ENCODE measurements around the gene OSBPL8. TPM values are rescaled to one million over a fixed set of nuclear protein-coding genes. Genes with fewer than 3 reads are reported as not detected.
A peak's percentile ranks its signal among the peaks of the same experiment; 100 is the strongest.

The OSBPL8 gene
- total and polyA plus RNA-seq, 2 experiments from 2014 or later, result 20.1 to 82.5 TPM

DNA sequence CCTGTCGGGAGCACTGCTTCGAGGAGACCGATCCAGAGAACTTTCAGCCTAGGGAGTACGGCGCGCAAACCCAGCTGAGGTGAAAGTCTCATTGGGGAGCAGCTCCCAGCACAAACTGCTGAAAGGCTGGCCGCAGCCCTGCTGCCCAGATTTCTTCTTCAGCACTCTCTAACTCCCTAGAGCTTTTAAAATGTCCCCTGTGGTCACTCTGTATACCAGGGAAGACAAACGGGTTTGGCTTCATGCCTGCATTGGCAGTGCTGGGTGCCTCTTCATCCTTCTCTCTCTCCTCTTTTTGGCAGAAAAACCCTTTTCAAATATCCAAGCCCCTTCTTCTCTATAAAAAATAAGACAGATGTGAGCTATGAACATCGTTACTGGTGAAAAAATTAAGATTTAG, 246.3 kb downstream of the OSBPL8 start:
- H3K27ac ChIP-seq, result no peak overlapping the region
- WGBS (ENCODE audit: low lambda C conversion rate, missing lambda C conversion rate), result 88% methylated on average over 9 of the region's 9 CpGs
- TF ChIP-seq, protein P1, sequence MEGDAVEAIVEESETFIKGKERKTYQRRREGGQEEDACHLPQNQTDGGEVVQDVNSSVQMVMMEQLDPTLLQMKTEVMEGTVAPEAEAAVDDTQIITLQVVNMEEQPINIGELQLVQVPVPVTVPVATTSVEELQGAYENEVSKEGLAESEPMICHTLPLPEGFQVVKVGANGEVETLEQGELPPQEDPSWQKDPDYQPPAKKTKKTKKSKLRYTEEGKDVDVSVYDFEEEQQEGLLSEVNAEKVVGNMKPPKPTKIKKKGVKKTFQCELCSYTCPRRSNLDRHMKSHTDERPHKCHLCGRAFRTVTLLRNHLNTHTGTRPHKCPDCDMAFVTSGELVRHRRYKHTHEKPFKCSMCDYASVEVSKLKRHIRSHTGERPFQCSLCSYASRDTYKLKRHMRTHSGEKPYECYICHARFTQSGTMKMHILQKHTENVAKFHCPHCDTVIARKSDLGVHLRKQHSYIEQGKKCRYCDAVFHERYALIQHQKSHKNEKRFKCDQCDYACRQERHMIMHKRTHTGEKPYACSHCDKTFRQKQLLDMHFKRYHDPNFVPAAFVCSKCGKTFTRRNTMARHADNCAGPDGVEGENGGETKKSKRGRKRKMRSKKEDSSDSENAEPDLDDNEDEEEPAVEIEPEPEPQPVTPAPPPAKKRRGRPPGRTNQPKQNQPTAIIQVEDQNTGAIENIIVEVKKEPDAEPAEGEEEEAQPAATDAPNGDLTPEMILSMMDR (IDR thresholded peaks at IDR 0.05; ENCODE audit: poor library complexity), result no peak
- no peak for TF ChIP-seq EZH2 (IDR thresholded peaks at IDR 0.05; ENCODE audit: borderline replicate concordance)
- TF ChIP-seq EZH2phosphoT487 (IDR thresholded peaks at IDR 0.05; ENCODE audit: low read depth, severe bottlenecking, unreplicated experiment), result no peak
- no peaks in the 10 kb centered on the region for H4K20me1 ChIP-seq (ENCODE audit: insufficient read depth, poor library complexity, severe bottlenecking)
- no peak for DNase-seq (ENCODE audit: low spot score)
- H3K9me2 ChIP-seq (replicated peaks; ENCODE audit: insufficient read depth), result no peaks in the 10 kb centered on the region
- H3K27me3 ChIP-seq, result no peaks in the 10 kb centered on the region
- H2AFZ ChIP-seq, result no peak overlapping the region
- no peaks in the 10 kb centered on the region for H3K9me3 ChIP-seq (ENCODE audit: low read depth)
- no peaks in the 10 kb centered on the region for H3K79me2 ChIP-seq
- H3K4me3 ChIP-seq, result no peak overlapping the region
- H3K4me1 ChIP-seq (ENCODE audit: insufficient read depth), result no peaks in the 10 kb centered on the region
- H3K36me3 ChIP-seq (replicated peaks; ENCODE audit: insufficient read depth, low read depth), result no peaks in the 10 kb centered on the region
- H3K4me2 ChIP-seq, result no peak overlapping the region

DNA sequence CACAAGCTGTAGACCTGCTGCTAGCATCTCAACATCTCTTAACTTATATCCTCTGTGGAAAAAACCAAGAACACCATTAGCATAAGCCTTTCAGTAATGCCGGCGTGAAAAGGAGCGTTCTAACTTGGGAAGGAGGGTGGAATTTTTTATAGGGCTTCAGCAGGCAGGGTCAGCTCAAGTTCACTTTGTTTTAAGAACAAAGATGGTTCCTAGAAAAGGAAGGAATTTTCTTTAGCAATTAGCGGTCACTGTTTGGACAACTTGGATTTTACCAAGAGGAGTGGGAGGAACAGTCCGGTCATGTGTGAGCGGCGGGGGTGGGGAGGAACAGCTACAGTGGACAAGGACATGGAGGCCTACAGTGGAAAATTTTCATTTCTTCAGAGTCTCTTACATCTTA, 247.3 kb downstream of the OSBPL8 start:
- Histone ChIP-seq H3K4me1 (ENCODE audit: insufficient read depth) (no peaks in the 10 kb centered on the region), H4K20me1 (ENCODE audit: insufficient read depth, poor library complexity, severe bottlenecking) (no peaks in the 10 kb centered on the region), H3K9me2 (replicated peaks; ENCODE audit: insufficient read depth) (no peaks in the 10 kb centered on the region), H3K79me2 (no peaks in the 10 kb centered on the region), H3K27ac (peak overlapping the region; percentile 15), H3K36me3 (replicated peaks; ENCODE audit: insufficient read depth, low read depth) (no peaks in the 10 kb centered on the region), H2AFZ (peak overlapping the region; percentile 60), H3K9me3 (ENCODE audit: low read depth) (no peaks in the 10 kb centered on the region), H3K4me2 (no peak overlapping the region), H3K4me3 (no peak overlapping the region), H3K27me3 (no peaks in the 10 kb centered on the region)
- DNase-seq (ENCODE audit: low spot score), result no peak
- 59% methylated on average over 7 of the region's 7 CpGs for WGBS (ENCODE audit: low lambda C conversion rate, missing lambda C conversion rate)
- no peak for TF ChIP-seq EZH2phosphoT487 (IDR thresholded peaks at IDR 0.05; ENCODE audit: low read depth, severe bottlenecking, unreplicated experiment)
- no peak for TF ChIP-seq EZH2 (IDR thresholded peaks at IDR 0.05; ENCODE audit: borderline replicate concordance)
- TF ChIP-seq, protein P1 (IDR thresholded peaks at IDR 0.05; ENCODE audit: poor library complexity), result no peak

DNA sequence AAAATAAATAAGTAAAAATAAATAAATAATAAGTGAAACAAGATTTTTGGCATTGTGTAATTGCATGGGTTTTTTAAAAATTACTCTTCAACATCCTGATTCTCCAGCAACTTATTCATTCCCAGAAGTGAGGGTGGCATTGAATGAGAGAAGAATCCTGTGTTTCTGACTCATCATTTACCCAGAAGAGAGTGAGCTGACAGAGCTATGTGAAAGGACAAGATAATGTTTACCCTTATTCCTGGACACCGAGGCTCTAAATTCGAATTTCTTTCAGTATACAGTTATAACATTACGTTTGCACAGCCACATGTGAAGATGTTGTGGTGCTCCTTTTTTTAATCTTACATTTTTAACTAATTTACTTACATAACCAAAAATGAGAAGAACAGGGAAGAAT, 247.8 kb downstream of the OSBPL8 start:
- H3K36me3 ChIP-seq (replicated peaks; ENCODE audit: insufficient read depth, low read depth), result no peaks in the 10 kb centered on the region
- no peaks in the 10 kb centered on the region for H4K20me1 ChIP-seq (ENCODE audit: insufficient read depth, poor library complexity, severe bottlenecking)
- no peak overlapping the region for H3K4me2 ChIP-seq
- peak overlapping the region; percentile 60 for H2AFZ ChIP-seq
- DNase-seq (ENCODE audit: low spot score), result no peak
- no peak for TF ChIP-seq EZH2 (IDR thresholded peaks at IDR 0.05; ENCODE audit: borderline replicate concordance)
- TF ChIP-seq, protein P1 (IDR thresholded peaks at IDR 0.05; ENCODE audit: poor library complexity), result no peak
- TF ChIP-seq EZH2phosphoT487 (IDR thresholded peaks at IDR 0.05; ENCODE audit: low read depth, severe bottlenecking, unreplicated experiment), result no peak
- H3K27ac ChIP-seq, result peak overlapping the region; percentile 15
- no peaks in the 10 kb centered on the region for H3K9me2 ChIP-seq (replicated peaks; ENCODE audit: insufficient read depth)
- no peak overlapping the region for H3K4me3 ChIP-seq
- H3K9me3 ChIP-seq (ENCODE audit: low read depth), result no peaks in the 10 kb centered on the region
- no peaks in the 10 kb centered on the region for H3K79me2 ChIP-seq
- no peaks in the 10 kb centered on the region for H3K4me1 ChIP-seq (ENCODE audit: insufficient read depth)
- no peaks in the 10 kb centered on the region for H3K27me3 ChIP-seq
- WGBS (ENCODE audit: low lambda C conversion rate, missing lambda C conversion rate), result 87% methylated on average over 3 of the region's 3 CpGs

DNA sequence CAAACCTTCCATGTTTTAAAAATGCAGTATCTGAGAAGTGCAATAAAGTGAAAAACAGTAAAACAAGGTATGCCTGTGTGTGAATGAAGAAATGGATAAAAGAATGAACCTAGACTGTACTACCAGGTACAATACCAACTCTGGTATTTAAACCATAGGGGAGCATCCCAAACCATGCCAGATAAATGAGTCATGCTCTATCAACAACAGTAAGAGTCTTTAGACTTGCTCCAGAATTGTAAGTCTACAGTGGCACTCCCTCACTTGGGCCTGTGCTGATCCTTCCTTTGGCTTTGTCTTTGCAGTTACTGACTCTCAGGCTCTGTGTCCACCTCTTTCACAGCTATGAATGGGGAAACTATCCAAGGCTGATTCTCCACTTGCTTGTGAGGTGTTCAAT, 249.5 kb downstream of the OSBPL8 start:
- Histone ChIP-seq H3K4me3 (no peak overlapping the region), H3K4me2 (no peak overlapping the region), H3K27ac (no peak overlapping the region), H3K36me3 (replicated peaks; ENCODE audit: insufficient read depth, low read depth) (no peaks in the 10 kb centered on the region), H3K9me3 (ENCODE audit: low read depth) (no peaks in the 10 kb centered on the region), H3K4me1 (ENCODE audit: insufficient read depth) (no peaks in the 10 kb centered on the region), H3K79me2 (no peaks in the 10 kb centered on the region), H2AFZ (no peak overlapping the region), H3K27me3 (no peaks in the 10 kb centered on the region), H3K9me2 (replicated peaks; ENCODE audit: insufficient read depth) (no peaks in the 10 kb centered on the region), H4K20me1 (ENCODE audit: insufficient read depth, poor library complexity, severe bottlenecking) (no peaks in the 10 kb centered on the region)
- no peak for DNase-seq (ENCODE audit: low spot score)
- no peak for TF ChIP-seq EZH2 (IDR thresholded peaks at IDR 0.05; ENCODE audit: borderline replicate concordance)
- no peak for TF ChIP-seq EZH2phosphoT487 (IDR thresholded peaks at IDR 0.05; ENCODE audit: low read depth, severe bottlenecking, unreplicated experiment)
- TF ChIP-seq, protein P1 (IDR thresholded peaks at IDR 0.05; ENCODE audit: poor library complexity), result no peak
